Measurements from ENCODE around the gene CMC1. TPM values are rescaled to one million over a fixed set of nuclear protein-coding genes. Genes with fewer than 3 reads are reported as not detected.

The CMC1 gene
- total RNA-seq, 1 donor from 2014 or later = 21.6 TPM

- H3K27ac ChIP-seq = no peak overlapping the region
- H3K9me3 ChIP-seq = no peaks in the 10 kb centered on the region
- H3K36me3 ChIP-seq = no peaks in the 10 kb centered on the region
- intact Hi-C loops (cut with DNase I) = no loop called here
- no peaks in the 10 kb centered on the region for H3K27me3 ChIP-seq
- H3K4me1 ChIP-seq = peaks cover 15% of the 10 kb centered on the region
- TF ChIP-seq POLR2A (IDR thresholded peaks at IDR 0.05) (no peak), POLR2AphosphoS5 (IDR thresholded peaks at IDR 0.05; ENCODE audit: insufficient read depth in 1 of 2, low read depth in 1 of 2) (no peak), CTCF (IDR thresholded peaks at IDR 0.05) (no peak)
- H3K4me3 ChIP-seq = no peak overlapping the region
- DNase-seq (ENCODE audit: extremely low spot score in 2 of 2) = no peak
Observed at GRCh38 chr3:28253040-28253715, 11.8 kb downstream of the CMC1 start.

GRCh38 chr3:28262001-28262400 lies 20.6 kb downstream of the CMC1 start:
- no peak overlapping the region for H3K27ac ChIP-seq
- no peaks in the 10 kb centered on the region for H3K9me3 ChIP-seq
- H3K27me3 ChIP-seq = no peaks in the 10 kb centered on the region
- no peaks in the 10 kb centered on the region for H3K4me1 ChIP-seq
- no peak for TF ChIP-seq POLR2A (IDR thresholded peaks at IDR 0.05)
- TF ChIP-seq CTCF (IDR thresholded peaks at IDR 0.05) = no peak
- no peak for TF ChIP-seq POLR2AphosphoS5 (IDR thresholded peaks at IDR 0.05; ENCODE audit: insufficient read depth in 1 of 2, low read depth in 1 of 2)
- H3K4me3 ChIP-seq = no peak overlapping the region
- intact Hi-C loops (cut with DNase I) = no loop called here
- DNase-seq (ENCODE audit: extremely low spot score in 2 of 2) = no peak
- H3K36me3 ChIP-seq = no peaks in the 10 kb centered on the region

GRCh38 chr3:28265641-28266040 lies 24.2 kb downstream of the CMC1 start:
- Histone ChIP-seq H3K9me3 (no peaks in the 10 kb centered on the region), H3K27ac (no peak overlapping the region), H3K4me1 (no peaks in the 10 kb centered on the region), H3K36me3 (peaks cover 0 to 4% of the 10 kb centered on the region in 2 donors), H3K4me3 (no peak overlapping the region), H3K27me3 (no peaks in the 10 kb centered on the region)
- intact Hi-C loops (cut with DNase I) = no loop called here
- TF ChIP-seq CTCF (IDR thresholded peaks at IDR 0.05) (no peak), POLR2A (IDR thresholded peaks at IDR 0.05) (no peak), POLR2AphosphoS5 (IDR thresholded peaks at IDR 0.05; ENCODE audit: insufficient read depth in 1 of 2, low read depth in 1 of 2) (no peak)
- no peak for DNase-seq (ENCODE audit: extremely low spot score in 2 of 2)

- peaks cover 0 to 24% of the 10 kb centered on the region in 2 donors for H3K36me3 ChIP-seq
Observed at GRCh38 chr3:28267984-28268849, 26.8 kb downstream of the CMC1 start.

More at GRCh38 chr3:28267984-28268849, 26.8 kb downstream of the CMC1 start:
- Histone ChIP-seq H3K4me1 (no peaks in the 10 kb centered on the region), H3K9me3 (peaks cover 7% of the 10 kb centered on the region), H3K27ac (no peak overlapping the region), H3K4me3 (no peak overlapping the region), H3K27me3 (no peaks in the 10 kb centered on the region)
- TF ChIP-seq POLR2A (IDR thresholded peaks at IDR 0.05) (no peak), CTCF (IDR thresholded peaks at IDR 0.05) (no peak), POLR2AphosphoS5 (IDR thresholded peaks at IDR 0.05; ENCODE audit: insufficient read depth in 1 of 2, low read depth in 1 of 2) (no peak)
- DNase-seq (ENCODE audit: extremely low spot score in 2 of 2) = no peak
- intact Hi-C loops (cut with DNase I) = no loop called here

Data from vagina (tissue), 2 donors.